Astrocyte of the cerebellum (primary cell): ENCODE data around the gene PAK1.

ENCODE experiments used
- DNase-seq: peaks from one replicate; pipeline ENCODE4 v3.0.0-alpha.2; 2011; ENCODE audit warnings: low read depth
- H3K4me3 ChIP-seq: 2 replicates; pipeline ENCODE4 v1.5.1; 2011; ENCODE audit warnings: mild to moderate bottlenecking, low read depth, low read length, moderate library complexity
- in situ Hi-C: cut with HindIII; loops from 2 replicates; pipeline ENCODE4 v1.10.0; 2017; ENCODE audit warnings: low sequenced_read_pairs
- TF ChIP-seq, protein P1 (sequence below): IDR thresholded peaks from 2 replicates; pipeline ENCODE4 v1.5.1; 2012; ENCODE audit warnings: low read length, low read depth, moderate library complexity, mild to moderate bottlenecking; ENCODE audit errors: missing control alignments

PAK1 gene

DNA sequence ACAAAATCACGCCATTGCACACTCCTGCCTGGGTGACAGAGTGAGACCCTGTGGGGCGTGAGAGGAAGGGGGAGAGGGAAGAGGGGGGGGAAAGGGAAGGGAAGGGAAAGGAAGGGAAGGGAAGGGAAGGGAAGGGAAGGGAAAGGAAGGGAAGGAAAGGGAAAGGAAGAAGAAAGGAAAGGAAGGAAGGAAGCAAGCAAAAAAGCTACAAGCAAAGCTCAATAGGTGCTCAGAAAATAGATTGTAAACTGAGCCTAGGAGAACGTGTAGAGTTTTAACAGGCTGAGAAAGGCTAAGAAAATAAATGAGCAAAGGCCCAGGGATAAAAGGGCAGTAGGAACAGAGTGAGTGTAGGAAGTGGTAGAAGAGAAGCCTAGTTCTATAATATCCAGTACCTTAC is 141.6 kb downstream of the PAK1 start:
- TF ChIP-seq, protein P1, sequence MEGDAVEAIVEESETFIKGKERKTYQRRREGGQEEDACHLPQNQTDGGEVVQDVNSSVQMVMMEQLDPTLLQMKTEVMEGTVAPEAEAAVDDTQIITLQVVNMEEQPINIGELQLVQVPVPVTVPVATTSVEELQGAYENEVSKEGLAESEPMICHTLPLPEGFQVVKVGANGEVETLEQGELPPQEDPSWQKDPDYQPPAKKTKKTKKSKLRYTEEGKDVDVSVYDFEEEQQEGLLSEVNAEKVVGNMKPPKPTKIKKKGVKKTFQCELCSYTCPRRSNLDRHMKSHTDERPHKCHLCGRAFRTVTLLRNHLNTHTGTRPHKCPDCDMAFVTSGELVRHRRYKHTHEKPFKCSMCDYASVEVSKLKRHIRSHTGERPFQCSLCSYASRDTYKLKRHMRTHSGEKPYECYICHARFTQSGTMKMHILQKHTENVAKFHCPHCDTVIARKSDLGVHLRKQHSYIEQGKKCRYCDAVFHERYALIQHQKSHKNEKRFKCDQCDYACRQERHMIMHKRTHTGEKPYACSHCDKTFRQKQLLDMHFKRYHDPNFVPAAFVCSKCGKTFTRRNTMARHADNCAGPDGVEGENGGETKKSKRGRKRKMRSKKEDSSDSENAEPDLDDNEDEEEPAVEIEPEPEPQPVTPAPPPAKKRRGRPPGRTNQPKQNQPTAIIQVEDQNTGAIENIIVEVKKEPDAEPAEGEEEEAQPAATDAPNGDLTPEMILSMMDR, result no peak
- DNase-seq, result no peak
- in situ Hi-C loops, result no loop called here
- H3K4me3 ChIP-seq, result no peak overlapping the region

DNA sequence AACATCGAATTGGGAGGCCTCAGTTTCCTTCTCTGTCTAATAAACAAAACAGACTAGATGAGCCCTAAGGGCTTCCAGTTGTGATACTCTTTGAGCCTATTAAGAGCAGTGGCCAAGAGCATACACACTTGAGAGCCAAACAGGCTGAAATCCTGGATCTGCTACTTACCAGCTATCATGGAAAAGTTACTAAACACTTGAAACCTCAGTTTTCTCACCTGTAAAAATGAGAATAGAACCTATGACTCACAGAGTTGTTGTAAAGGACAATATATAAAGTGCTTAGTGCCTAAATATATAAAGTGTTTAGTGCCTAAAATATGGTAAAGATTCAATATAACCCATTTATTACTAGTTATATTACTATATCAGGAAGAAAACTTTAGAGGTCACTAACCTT is 148.7 kb downstream of the PAK1 start:
- H3K4me3 ChIP-seq, result no peak overlapping the region
- in situ Hi-C loops, result no loop called here
- TF ChIP-seq, protein P1, result no peak
- no peak for DNase-seq

DNA sequence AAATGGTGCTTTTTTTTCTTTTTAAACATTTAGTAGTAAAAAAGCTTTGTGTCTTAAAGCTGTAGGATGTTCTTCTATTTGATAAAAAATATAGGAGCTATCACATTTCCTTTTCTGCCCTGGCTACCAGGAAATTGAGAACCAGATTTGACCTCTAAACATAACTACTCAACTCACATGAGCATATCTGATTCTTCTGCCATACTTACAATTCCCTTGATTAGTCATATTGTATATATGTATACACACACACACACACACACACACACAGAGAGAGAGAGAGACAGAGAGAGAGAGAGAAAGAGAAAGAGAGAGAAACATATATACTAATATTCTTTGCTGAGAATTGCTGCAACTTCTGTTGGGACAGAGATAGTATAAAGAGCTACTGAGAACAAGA is 149.4 kb downstream of the PAK1 start:
- no peak for DNase-seq
- in situ Hi-C loops, result no loop called here
- H3K4me3 ChIP-seq, result no peak overlapping the region
- TF ChIP-seq, protein P1, result no peak

DNA sequence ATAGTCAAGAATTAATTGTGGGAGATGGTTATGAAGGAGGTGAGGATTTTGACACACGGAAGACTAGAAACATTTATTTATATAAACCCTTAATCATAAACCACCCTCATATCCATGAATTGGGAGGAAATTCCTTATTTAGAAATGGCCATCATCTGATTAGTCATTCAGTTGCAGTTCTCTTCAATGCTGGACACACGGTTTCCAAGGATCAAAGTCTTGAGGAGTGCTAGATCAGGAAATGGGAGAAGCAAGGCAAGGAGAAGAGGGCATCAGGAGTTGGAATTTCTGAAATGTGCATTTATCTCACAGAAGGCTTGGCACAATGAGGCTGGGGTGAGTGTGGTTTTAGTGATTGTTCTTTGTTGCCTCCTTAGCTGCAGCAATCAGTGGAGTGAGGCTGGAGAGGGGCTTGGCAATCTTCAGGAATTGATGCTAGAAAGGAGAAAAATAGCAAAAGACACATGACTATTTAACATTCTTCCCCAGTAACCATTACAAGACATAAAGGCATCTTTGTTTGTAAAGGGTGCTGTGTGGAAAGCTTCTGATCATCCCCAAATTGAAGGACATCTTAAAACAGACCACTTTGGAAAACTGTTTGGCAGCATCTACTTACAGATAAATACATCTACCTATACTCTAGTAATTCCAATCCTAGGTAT is 150.8 kb downstream of the PAK1 start:
- H3K4me3 ChIP-seq, result no peak overlapping the region
- DNase-seq, result no peak
- in situ Hi-C loops, result no loop called here
- TF ChIP-seq, protein P1, result no peak

GRCh38 chr11:77322506-77322905 is 151.4 kb downstream of the PAK1 start:
- TF ChIP-seq, protein P1, result no peak
- in situ Hi-C loops, result no loop called here
- H3K4me3 ChIP-seq, result no peak overlapping the region
- DNase-seq, result peak; percentile 93

- no peak for DNase-seq
- H3K4me3 ChIP-seq, result no peak overlapping the region
- in situ Hi-C loops, result no loop called here
- TF ChIP-seq, protein P1, result no peak
Observed at GRCh38 chr11:77320351-77320750, 153.5 kb downstream of the PAK1 start.
